K562 (cell line): ENCODE data around the gene NTRK1.

Source experiments
- EGR1 ChIP-seq: fragments of 450-650 bp; conservative IDR thresholded peaks from 2 replicates; pipeline ENCODE4 v1.6.1; 2017; ENCODE audit warnings: mild to moderate bottlenecking
- PML ChIP-seq: IDR thresholded peaks from 2 replicates; pipeline ENCODE4 v1.6.1; 2012; ENCODE audit warnings: low read length, inconsistent platforms
- SIN3A ChIP-seq, 2 experiments: fragments of 150-350 bp in 1 of 2; IDR thresholded peaks; 2 replicates each; pipeline ENCODE4 v1.6.1; 2011 to 2016; ENCODE audit warnings: borderline replicate concordance in 2 of 2, low read depth in 2 of 2, low read length in 2 of 2, mild to moderate bottlenecking in 2 of 2, moderate library complexity in 2 of 2; ENCODE audit not compliant: control insufficient read depth in 1 of 2
- TF ChIP-seq, protein P1 (sequence below), 3 experiments: IDR thresholded peaks in 2 of 3; conservative IDR thresholded peaks in 1 of 3; 2 replicates each; pipeline ENCODE4 v1.5.1; 2011 to 2012; ENCODE audit warnings: low read length in 3 of 3, mild to moderate bottlenecking in 3 of 3, control low read depth in 2 of 3, improper control_type of control experiment in 1 of 3, inconsistent platforms in 1 of 3, low read depth in 1 of 3, mixed read lengths in 1 of 3, moderate library complexity in 1 of 3; ENCODE audit not compliant: insufficient read depth in 2 of 3
- TF ChIP-seq, protein P2 (sequence below): sonication (generic); formaldehyde crosslinking; IDR thresholded peaks from 2 replicates; pipeline ENCODE4 v1.9.0; 2022; ENCODE audit warnings: mild to moderate bottlenecking, missing genetic modification reagents

DNA sequence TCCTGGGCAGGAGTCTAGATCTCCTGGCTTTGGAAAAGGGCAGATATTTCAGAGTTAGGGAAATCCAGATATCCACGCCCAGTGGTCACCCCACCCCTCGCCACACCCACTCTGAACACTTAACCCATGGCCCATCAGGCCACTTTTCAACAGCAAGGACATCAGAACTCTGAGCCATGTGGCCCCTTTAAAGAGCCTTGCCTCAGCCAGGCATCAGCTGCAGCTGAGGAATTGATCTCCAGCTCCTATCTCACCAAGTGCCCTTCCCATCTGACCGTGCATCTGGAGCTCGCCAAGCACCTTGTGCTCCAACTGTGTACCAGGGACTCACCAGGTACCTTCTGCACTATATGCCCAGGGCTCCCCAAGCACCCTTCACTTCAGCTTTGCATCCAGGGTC lies 23.8 kb upstream of the NTRK1 start:
- TF ChIP-seq PML (no peak), EGR1 (no peak), SIN3A (IDR thresholded peaks at IDR 0.05; ENCODE audit: borderline replicate concordance in 2 of 2, control insufficient read depth in 1 of 2, low read depth in 2 of 2, low read length in 2 of 2) (no peak)
- TF ChIP-seq, protein P1, sequence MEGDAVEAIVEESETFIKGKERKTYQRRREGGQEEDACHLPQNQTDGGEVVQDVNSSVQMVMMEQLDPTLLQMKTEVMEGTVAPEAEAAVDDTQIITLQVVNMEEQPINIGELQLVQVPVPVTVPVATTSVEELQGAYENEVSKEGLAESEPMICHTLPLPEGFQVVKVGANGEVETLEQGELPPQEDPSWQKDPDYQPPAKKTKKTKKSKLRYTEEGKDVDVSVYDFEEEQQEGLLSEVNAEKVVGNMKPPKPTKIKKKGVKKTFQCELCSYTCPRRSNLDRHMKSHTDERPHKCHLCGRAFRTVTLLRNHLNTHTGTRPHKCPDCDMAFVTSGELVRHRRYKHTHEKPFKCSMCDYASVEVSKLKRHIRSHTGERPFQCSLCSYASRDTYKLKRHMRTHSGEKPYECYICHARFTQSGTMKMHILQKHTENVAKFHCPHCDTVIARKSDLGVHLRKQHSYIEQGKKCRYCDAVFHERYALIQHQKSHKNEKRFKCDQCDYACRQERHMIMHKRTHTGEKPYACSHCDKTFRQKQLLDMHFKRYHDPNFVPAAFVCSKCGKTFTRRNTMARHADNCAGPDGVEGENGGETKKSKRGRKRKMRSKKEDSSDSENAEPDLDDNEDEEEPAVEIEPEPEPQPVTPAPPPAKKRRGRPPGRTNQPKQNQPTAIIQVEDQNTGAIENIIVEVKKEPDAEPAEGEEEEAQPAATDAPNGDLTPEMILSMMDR (IDR thresholded peaks at IDR 0.05 in 2 of 3, conservative IDR thresholded peaks at IDR 0.05 in 1 of 3; ENCODE audit: insufficient read depth in 2 of 3, low read depth in 1 of 3, low read length in 3 of 3) = no peak
- TF ChIP-seq, protein P2, sequence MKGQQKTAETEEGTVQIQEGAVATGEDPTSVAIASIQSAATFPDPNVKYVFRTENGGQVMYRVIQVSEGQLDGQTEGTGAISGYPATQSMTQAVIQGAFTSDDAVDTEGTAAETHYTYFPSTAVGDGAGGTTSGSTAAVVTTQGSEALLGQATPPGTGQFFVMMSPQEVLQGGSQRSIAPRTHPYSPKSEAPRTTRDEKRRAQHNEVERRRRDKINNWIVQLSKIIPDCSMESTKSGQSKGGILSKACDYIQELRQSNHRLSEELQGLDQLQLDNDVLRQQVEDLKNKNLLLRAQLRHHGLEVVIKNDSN (CRISPR knock-in tag) = no peak
